ENCODE measurements around the gene SNX13.

GRCh38 chr7:17937506-17938120 is 2.7 kb downstream of the SNX13 start:
- TF ChIP-seq CTCF (IDR thresholded peaks at IDR 0.05; ENCODE audit: poor library complexity) (no peak), EZH2 (IDR thresholded peaks at IDR 0.05; ENCODE audit: borderline replicate concordance) (no peak), EZH2phosphoT487 (IDR thresholded peaks at IDR 0.05; ENCODE audit: low read depth, severe bottlenecking, unreplicated experiment) (no peak)

Data from hepatocyte (in vitro differentiated cells).